Measurements from ENCODE around the gene ZNF322. TPM values are rescaled to one million over a fixed set of nuclear protein-coding genes. Genes with fewer than 3 reads are reported as not detected.

ZNF322 gene
- polyA plus RNA-seq, 1 donor (not counting 4 experiments of a cell fraction or from before 2014, with no cell fraction given): 7.7 TPM

DNA sequence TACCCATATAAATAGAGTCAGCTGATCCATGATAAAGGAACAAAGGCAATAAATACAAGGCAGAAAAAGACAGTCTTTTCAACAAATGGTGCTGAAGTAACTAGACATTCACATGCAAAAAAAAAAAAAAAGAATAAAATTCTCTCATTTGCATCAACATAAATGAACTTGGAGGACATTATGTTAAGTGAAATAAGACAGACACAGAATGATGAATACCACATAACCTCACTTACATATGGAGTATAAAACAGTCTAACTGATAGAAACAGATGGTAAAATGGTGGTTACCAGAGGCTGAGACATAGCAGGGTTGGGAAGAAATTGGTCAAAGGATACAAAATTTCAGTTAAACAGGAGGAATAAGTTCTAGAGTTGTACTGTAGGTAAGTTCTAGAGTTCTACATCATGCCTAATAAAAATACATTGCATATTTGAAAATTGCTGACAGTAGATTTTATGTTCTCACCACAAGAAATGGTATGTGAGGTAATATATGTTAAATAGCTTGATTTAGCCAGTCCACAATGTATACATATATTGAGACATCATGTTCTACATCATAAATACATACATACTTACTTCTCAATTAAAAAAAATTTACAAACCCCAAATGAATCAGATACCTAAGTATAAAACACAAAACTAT lies 8.3 kb downstream of the ZNF322 start:
- H3K9me1 ChIP-seq (ENCODE audit: control insufficient read depth, extremely low read depth, insufficient read depth, low read length): no peaks in the 10 kb centered on the region
- peaks cover 24% of the 10 kb centered on the region for H3K79me2 ChIP-seq (ENCODE audit: control insufficient read depth, insufficient read depth, low read length)
- FAIRE-seq (no peak), DNase-seq (ENCODE audit: low read depth, low spot score) (no peak)
- no peak overlapping the region for H3K4me2 ChIP-seq (ENCODE audit: control insufficient read depth, extremely low read depth, insufficient read depth, low read depth, low read length)
- TF ChIP-seq EZH2 (IDR thresholded peaks at IDR 0.05; ENCODE audit: low read length) (no peak), CTCF (optimal IDR thresholded peaks at IDR 0.05 in 1 of 3, IDR thresholded peaks at IDR 0.05 in 1 of 3, conservative IDR thresholded peaks at IDR 0.05 in 1 of 3; ENCODE audit: extremely low read depth in 1 of 3, insufficient read depth in 2 of 3, low read length in 3 of 3) (no peak)
- no peaks in the 10 kb centered on the region for H4K20me1 ChIP-seq (ENCODE audit: control insufficient read depth, extremely low read depth, insufficient read depth, low read length)
- H3K9ac ChIP-seq (ENCODE audit: control insufficient read depth, extremely low read depth, insufficient read depth, low read length): no peak overlapping the region
- no peak overlapping the region for H3K4me3 ChIP-seq (ENCODE audit: control insufficient read depth in 2 of 3, extremely low read depth in 1 of 3, insufficient read depth in 2 of 3, low read depth in 1 of 3, low read length in 3 of 3)
- no peak overlapping the region for H3K27ac ChIP-seq (ENCODE audit: control insufficient read depth, insufficient read depth, low read length)
- no peak overlapping the region for H2AFZ ChIP-seq (ENCODE audit: control insufficient read depth, low read length)
- no peaks in the 10 kb centered on the region for H3K9me3 ChIP-seq (ENCODE audit: control insufficient read depth, low read depth, low read length)
- dilution Hi-C loops (cut with MboI; ENCODE audit: extremely low pct_ligation_motif_present, low sequenced_read_pairs): no loop called here
- H3K4me1 ChIP-seq (ENCODE audit: control insufficient read depth, extremely low read depth, insufficient read depth, low read length): no peaks in the 10 kb centered on the region
- no peaks in the 10 kb centered on the region for H3K27me3 ChIP-seq (ENCODE audit: control insufficient read depth, extremely low read depth, insufficient read depth, low read length)
- peaks cover 1 to 3% of the 10 kb centered on the region in 2 experiments for H3K36me3 ChIP-seq (ENCODE audit: control insufficient read depth in 2 of 2, extremely low read depth in 1 of 2, insufficient read depth in 2 of 2, low read length in 2 of 2)

DNA sequence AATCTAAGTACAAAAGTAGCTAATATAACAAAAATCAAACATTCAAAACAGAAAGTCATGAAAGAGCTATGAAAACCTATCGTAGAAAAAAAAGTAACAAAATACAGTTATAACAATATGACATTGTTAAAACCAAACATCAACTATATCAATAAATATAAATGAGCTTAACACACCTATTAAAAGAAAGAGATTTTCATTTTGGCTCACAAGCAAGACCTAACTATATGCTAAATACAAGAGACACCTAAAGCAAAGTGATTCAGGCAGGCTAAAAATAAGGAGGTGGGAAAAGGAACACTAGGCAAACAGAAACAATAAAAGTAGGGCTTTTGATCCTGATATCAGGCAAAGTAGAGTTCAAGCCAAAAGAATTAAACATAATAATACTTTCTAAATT lies 13.5 kb downstream of the ZNF322 start:
- no peak overlapping the region for H2AFZ ChIP-seq (ENCODE audit: control insufficient read depth, low read length)
- TF ChIP-seq EZH2 (IDR thresholded peaks at IDR 0.05; ENCODE audit: low read length): no peak
- TF ChIP-seq CTCF (optimal IDR thresholded peaks at IDR 0.05 in 1 of 3, IDR thresholded peaks at IDR 0.05 in 1 of 3, conservative IDR thresholded peaks at IDR 0.05 in 1 of 3; ENCODE audit: extremely low read depth in 1 of 3, insufficient read depth in 2 of 3, low read length in 3 of 3): no peak
- H3K9me3 ChIP-seq (ENCODE audit: control insufficient read depth, low read depth, low read length): peaks cover 21% of the 10 kb centered on the region
- no peak overlapping the region for H3K4me2 ChIP-seq (ENCODE audit: control insufficient read depth, extremely low read depth, insufficient read depth, low read depth, low read length)
- peaks cover 9 to 13% of the 10 kb centered on the region in 2 experiments for H3K36me3 ChIP-seq (ENCODE audit: control insufficient read depth in 2 of 2, extremely low read depth in 1 of 2, insufficient read depth in 2 of 2, low read length in 2 of 2)
- H3K4me3 ChIP-seq (ENCODE audit: control insufficient read depth in 2 of 3, extremely low read depth in 1 of 3, insufficient read depth in 2 of 3, low read depth in 1 of 3, low read length in 3 of 3): no peak overlapping the region
- no peaks in the 10 kb centered on the region for H3K9me1 ChIP-seq (ENCODE audit: control insufficient read depth, extremely low read depth, insufficient read depth, low read length)
- no peaks in the 10 kb centered on the region for H4K20me1 ChIP-seq (ENCODE audit: control insufficient read depth, extremely low read depth, insufficient read depth, low read length)
- H3K9ac ChIP-seq (ENCODE audit: control insufficient read depth, extremely low read depth, insufficient read depth, low read length): no peak overlapping the region
- no peaks in the 10 kb centered on the region for H3K4me1 ChIP-seq (ENCODE audit: control insufficient read depth, extremely low read depth, insufficient read depth, low read length)
- H3K79me2 ChIP-seq (ENCODE audit: control insufficient read depth, insufficient read depth, low read length): peaks cover 26% of the 10 kb centered on the region
- dilution Hi-C loops (cut with MboI; ENCODE audit: extremely low pct_ligation_motif_present, low sequenced_read_pairs): no loop called here
- no peaks in the 10 kb centered on the region for H3K27me3 ChIP-seq (ENCODE audit: control insufficient read depth, extremely low read depth, insufficient read depth, low read length)
- FAIRE-seq: no peak
- no peak for DNase-seq (ENCODE audit: low read depth, low spot score)
- H3K27ac ChIP-seq (ENCODE audit: control insufficient read depth, insufficient read depth, low read length): no peak overlapping the region

Measured in keratinocyte (primary cell).